BLaER1 (cell line): ENCODE data around the gene HAND1.

ENCODE experiments used
- H3K27ac ChIP-seq: shearing (Covaris generic); formaldehyde crosslinking; 2 replicates; pipeline ENCODE4 v1.8.1; 2022
- H3K27me3 ChIP-seq: shearing (Covaris generic); formaldehyde crosslinking; 2 replicates; pipeline ENCODE4 v1.8.1; 2022
- H3K36me3 ChIP-seq: shearing (Covaris generic); formaldehyde crosslinking; 2 replicates; pipeline ENCODE4 v1.8.1; 2022
- H3K4me1 ChIP-seq: shearing (Covaris generic); formaldehyde crosslinking; 2 replicates; pipeline ENCODE4 v1.8.1; 2022
- H3K4me2 ChIP-seq: shearing (Covaris generic); formaldehyde crosslinking; 2 replicates; pipeline ENCODE4 v1.8.1; 2022
- H3K4me3 ChIP-seq: shearing (Covaris generic); formaldehyde crosslinking; 2 replicates; pipeline ENCODE4 v1.8.1; 2022
- H3K9ac ChIP-seq: shearing (Covaris generic); formaldehyde crosslinking; 2 replicates; pipeline ENCODE4 v1.8.1; 2022
- H3K9me3 ChIP-seq: shearing (Covaris generic); formaldehyde crosslinking; 2 replicates; pipeline ENCODE4 v1.8.1; 2022
- H4K20me1 ChIP-seq: shearing (Covaris generic); formaldehyde crosslinking; 2 replicates; pipeline ENCODE4 v1.8.1; 2022
- Cebpa-rat ChIP-seq: shearing (Covaris generic); IDR thresholded peaks from 2 replicates; pipeline ENCODE4 v1.8.1; 2022

Gene HAND1

DNA sequence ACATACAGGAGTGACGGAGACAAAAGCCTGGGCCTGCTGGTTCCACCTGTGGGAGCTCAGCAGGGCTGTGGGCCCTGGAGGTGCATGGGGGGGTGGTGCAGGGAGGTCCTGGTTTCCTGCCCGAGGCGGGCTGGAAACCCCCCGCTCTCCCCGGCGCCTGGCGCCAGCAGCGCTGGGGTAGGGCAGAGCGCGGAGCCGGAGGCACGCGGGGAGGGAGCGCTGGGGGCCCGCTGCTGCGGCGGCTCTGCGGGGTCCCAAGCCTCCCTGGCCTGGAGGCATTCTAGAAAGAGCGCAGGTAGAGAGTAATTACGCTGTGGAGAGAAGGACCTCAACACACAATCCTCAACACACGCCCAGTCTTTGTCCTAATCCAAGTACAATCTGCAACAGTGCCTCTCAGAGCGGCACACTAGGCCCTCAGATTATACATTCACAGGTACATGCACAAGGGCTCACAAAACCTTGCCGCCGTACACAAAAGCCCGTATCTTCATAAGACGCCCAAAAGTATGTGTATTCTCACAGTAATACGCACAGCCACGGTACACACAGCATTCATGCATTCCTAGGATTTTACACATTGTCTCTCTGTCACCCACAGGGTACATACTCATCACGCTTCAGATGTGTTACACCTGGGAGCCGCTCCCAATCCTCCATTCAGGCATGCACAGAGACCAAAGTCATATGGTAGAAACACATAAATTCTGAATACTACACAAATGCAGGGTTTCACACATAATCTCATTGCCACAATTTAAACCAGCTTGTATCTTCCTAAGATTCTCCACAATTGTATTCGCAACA, 2.1 kb upstream of the HAND1 start:
- Histone ChIP-seq H4K20me1 (peaks cover 84% of the 10 kb centered on the region), H3K4me1 (no peaks in the 10 kb centered on the region), H3K36me3 (no peaks in the 10 kb centered on the region), H3K9ac (no peak overlapping the region), H3K4me3 (no peak overlapping the region), H3K9me3 (peaks cover 78% of the 10 kb centered on the region), H3K4me2 (no peak overlapping the region), H3K27ac (no peak overlapping the region), H3K27me3 (peaks cover 100% of the 10 kb centered on the region)
- TF ChIP-seq Cebpa-rat, result no peak

DNA sequence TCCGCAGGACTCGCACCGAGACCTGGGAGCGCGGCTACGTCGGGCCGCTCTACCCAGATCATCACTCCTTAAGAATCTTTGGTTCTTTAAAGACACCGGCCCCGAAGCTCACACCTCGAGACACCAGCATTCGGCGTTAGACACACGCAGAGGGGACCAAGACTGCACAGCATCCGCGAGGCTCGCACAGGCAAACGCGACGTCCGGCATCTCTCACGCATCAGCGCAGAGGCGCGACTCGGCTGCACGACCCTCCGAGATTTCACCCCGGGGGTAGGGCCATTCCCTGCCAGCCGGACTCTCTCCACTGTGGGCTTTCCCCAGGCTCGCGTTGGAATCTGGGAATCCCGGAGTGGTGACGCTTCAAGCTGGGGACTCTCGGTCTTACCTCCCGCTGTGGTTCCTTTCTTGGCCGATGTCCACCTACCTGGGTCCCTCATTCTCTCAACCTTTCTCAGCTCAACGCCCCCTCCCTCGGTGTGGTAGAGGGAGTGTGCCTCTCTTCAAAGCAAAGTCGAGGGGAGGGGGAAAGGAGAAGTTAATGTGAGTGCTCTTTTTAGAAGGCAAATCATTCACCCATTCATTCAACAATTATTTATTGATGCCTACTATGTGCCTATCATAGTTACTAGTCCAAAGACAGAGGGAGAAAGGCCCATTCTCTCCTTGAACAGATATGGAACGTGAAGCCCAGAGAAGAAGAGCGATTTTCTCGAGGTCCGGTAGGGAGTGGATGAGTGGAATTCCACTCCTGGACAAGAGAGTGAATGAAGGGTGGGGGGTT, 1.3 kb upstream of the HAND1 start:
- no peak overlapping the region for H3K9ac ChIP-seq
- H3K4me2 ChIP-seq, result no peak overlapping the region
- peaks cover 100% of the 10 kb centered on the region for H3K27me3 ChIP-seq
- H3K4me3 ChIP-seq, result no peak overlapping the region
- H3K9me3 ChIP-seq, result peaks cover 71% of the 10 kb centered on the region
- H4K20me1 ChIP-seq, result peaks cover 87% of the 10 kb centered on the region
- no peak for TF ChIP-seq Cebpa-rat
- no peak overlapping the region for H3K27ac ChIP-seq
- H3K4me1 ChIP-seq, result no peaks in the 10 kb centered on the region
- no peaks in the 10 kb centered on the region for H3K36me3 ChIP-seq

DNA sequence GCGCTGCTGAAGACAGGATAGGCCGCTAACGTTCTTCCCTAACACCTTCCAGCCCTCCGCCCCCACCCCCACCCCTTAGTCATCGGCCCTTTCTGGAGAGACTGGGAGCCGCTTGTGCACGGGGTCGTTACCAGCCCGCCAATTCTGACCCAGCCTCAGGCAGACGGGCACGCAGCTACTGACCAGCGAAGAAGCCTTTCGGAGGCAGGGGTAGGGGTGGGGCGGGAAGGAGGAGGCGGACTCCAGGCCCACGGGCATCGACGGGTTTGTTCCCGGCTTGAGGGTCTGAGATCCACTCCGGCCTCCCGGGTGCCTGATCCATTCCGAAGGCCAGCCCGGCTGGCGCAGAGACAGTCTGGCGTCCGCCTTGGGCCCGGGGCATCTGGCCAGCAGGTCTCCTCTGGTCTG, 729 bp upstream of the HAND1 start:
- H3K27ac ChIP-seq, result no peak overlapping the region
- no peaks in the 10 kb centered on the region for H3K4me1 ChIP-seq
- H3K9me3 ChIP-seq, result peaks cover 67% of the 10 kb centered on the region
- H3K36me3 ChIP-seq, result no peaks in the 10 kb centered on the region
- H3K4me2 ChIP-seq, result no peak overlapping the region
- peaks cover 100% of the 10 kb centered on the region for H3K27me3 ChIP-seq
- no peak for TF ChIP-seq Cebpa-rat
- peaks cover 87% of the 10 kb centered on the region for H4K20me1 ChIP-seq
- no peak overlapping the region for H3K4me3 ChIP-seq
- H3K9ac ChIP-seq, result no peak overlapping the region

DNA sequence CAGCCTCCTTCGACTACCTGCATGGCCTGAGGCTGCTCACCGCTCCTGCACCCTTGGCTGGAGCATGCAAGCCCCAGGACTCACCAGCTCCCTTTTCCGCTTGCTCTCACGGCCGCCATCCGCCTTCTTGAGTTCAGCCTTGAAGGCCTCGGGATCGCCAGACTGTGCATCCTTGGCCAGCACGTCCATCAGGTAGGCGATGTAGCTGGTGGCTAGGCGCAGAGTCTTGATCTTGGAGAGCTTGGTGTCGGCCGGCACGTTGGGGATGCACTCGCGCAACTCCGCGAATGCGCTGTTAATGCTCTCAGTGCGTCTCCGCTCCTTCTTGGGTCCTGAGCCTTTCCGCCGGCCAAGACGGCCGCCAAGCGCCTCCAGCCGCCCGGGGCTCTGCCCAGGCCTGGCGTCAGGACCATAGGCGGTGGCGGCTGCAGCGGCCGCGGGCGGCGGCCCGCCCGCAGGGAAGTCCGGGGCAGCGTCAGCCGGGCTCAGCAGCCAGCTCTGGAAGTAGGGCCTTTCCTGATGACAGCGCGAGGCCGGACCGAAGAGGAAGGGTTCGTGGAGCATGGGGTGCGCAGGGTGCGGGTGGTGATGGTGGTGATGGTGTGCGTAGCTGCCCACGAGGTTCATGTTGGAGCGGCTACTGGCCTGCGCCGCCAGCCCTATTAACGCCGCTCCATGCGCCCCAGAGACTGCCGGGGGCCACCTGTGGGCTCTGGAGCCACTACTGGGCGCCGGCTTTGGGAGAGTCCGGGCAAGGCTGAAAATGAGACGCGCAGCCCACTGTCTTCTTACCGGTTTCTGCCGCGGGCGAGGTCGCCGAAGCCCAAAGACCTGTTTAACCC, 424 bp downstream of the HAND1 start:
- no peak overlapping the region for H3K27ac ChIP-seq
- no peak overlapping the region for H3K4me2 ChIP-seq

DNA sequence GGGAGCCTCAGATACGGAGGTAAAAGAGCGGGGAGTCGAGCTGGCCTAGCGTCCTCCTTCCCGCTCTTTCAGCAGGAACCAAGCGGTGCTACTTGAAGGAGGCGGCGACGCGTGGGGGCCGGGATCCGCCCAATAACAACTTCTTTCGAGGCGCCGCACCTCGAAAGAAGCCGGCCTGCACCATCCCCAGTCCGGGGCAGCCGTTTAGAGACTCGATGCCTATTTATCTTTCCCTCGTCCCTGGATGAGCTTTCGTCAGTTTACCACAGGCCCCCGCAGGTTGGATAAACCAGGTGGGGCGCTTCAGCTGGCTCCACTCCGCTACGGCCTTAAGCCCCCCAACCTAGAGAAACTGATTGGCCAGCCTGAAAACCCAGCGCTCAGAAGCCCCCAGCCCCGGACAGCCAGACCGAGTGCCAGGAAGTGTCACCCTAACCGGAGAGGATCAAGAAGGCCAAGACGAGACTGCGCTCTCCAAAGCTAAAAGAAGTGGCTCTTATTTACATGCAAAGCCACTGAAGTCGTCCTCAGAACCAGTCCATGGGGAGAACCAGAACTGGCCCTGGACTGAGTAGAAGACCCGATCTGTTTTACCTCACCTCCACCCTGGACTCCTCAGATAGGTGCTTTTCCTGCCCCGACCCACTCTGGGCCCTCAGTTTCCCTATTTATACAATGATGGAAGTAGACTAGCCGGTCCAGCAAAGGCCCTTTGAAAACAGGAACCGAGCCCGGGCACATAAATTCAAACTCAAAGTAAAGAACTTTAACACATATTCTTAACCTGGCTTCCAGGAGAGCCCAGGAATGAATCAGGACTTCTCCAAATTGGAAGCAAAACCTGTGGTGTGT, 1.4 kb downstream of the HAND1 start:
- no peak for TF ChIP-seq Cebpa-rat
- no peak overlapping the region for H3K4me2 ChIP-seq
- peaks cover 89% of the 10 kb centered on the region for H4K20me1 ChIP-seq
- 0 out of 2 replicates have a peak overlapping the region, but pooled peaks have one; percentile 14 for H3K4me3 ChIP-seq
- no peak overlapping the region for H3K9ac ChIP-seq
- peaks cover 100% of the 10 kb centered on the region for H3K27me3 ChIP-seq
- H3K36me3 ChIP-seq, result no peaks in the 10 kb centered on the region
- no peaks in the 10 kb centered on the region for H3K4me1 ChIP-seq
- no peak overlapping the region for H3K27ac ChIP-seq
- H3K9me3 ChIP-seq, result peaks cover 58% of the 10 kb centered on the region

More for the DNA sequence above, 424 bp downstream of the HAND1 start:
- Histone ChIP-seq H3K36me3 (no peaks in the 10 kb centered on the region), H4K20me1 (peaks cover 87% of the 10 kb centered on the region), H3K4me3 (no peak overlapping the region), H3K4me1 (no peaks in the 10 kb centered on the region), H3K27me3 (peaks cover 100% of the 10 kb centered on the region), H3K9me3 (peaks cover 61% of the 10 kb centered on the region), H3K9ac (no peak overlapping the region)
- no peak for TF ChIP-seq Cebpa-rat

DNA sequence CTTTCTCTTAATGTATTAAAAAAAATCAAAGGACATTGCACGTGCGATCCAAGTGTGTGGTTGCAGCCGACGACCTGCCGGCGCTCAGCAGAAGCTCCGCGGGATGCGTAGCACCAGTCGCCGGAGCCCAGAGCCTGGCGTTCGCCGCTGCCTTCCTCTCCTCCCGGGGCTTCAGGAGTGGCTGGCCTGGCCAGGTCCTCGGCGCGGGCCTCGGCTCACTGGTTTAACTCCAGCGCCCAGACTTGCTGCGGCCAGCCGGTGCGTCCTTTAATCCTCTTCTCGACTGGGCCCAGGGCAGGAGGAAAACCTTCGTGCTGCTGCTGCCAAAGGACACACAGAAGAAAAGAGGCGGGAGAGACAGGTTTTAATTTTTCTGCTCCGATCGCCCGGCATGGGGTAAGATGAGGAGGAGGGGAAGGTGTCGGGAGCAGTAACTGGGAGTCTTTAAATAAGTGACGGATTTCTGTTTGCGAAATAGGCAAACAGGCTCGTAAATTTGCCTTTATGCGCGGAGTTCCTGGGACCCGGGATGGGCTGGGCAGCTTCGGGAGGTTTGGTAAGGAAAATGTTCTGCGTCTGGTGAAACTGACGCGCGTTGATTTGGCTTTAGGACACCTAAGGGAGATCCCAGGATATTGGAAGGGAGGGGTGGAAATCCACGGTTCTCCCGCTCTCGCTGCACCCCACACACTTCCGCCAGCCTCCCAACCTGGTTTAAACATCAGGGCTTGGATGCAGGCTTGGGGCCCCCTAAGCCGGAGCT, 2.3 kb downstream of the HAND1 start:
- H3K9ac ChIP-seq, result no peak overlapping the region
- 0 out of 2 replicates have a peak overlapping the region, but pooled peaks have one; percentile 14 for H3K4me3 ChIP-seq
- no peak overlapping the region for H3K4me2 ChIP-seq
- TF ChIP-seq Cebpa-rat, result no peak
- no peaks in the 10 kb centered on the region for H3K36me3 ChIP-seq
- peaks cover 100% of the 10 kb centered on the region for H3K27me3 ChIP-seq
- no peak overlapping the region for H3K27ac ChIP-seq
- H3K9me3 ChIP-seq, result peaks cover 55% of the 10 kb centered on the region
- peaks cover 81% of the 10 kb centered on the region for H4K20me1 ChIP-seq
- H3K4me1 ChIP-seq, result no peaks in the 10 kb centered on the region

DNA sequence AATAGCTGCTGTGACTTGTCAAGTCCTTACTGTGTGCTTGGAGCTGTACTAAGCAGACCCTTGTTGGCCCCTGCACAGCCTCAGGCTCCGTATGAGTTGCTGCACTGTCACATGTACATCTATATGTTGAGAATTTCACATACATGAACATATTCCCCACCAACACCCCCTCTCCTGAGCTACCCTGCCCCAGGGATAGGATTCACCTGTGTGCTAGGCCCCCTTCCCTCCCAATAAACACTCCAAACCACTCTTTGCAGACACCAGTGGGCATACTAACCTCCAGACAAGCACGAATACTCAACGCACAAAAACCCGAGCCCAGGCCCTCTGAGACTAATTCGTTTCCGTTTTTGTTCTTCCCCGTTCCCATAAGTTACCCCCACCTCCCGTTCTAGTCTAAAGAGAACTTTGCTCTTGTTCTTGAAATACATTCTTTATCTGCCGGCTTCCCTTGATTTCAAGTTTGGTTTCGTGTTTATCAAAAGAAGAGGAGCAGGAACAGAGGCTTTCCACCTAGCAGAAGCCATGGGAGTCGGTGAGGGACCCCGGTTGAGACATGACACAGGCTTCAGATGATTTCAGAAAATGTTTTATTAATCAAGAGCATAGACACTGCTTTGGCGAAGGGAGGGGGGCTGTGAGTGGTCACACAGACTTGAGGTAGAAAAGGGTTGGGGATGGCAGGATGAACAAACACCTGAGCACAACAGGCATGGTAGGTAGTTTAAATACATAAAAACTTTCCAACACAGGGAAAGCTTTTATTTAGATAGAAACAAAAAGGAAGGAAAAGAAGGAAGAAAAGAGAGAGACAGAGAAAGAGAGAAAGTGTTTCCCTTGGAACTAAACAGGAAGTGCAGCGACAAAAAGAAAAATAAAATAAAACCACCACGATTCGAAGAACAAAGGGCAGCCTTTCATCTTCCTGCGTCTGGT, 3.4 kb downstream of the HAND1 start:
- H3K4me2 ChIP-seq, result no peak overlapping the region
- H3K36me3 ChIP-seq, result no peaks in the 10 kb centered on the region
- no peak overlapping the region for H3K27ac ChIP-seq
- H4K20me1 ChIP-seq, result peaks cover 70% of the 10 kb centered on the region
- no peaks in the 10 kb centered on the region for H3K4me1 ChIP-seq
- peaks cover 99% of the 10 kb centered on the region for H3K27me3 ChIP-seq
- H3K9ac ChIP-seq, result no peak overlapping the region
- H3K4me3 ChIP-seq, result no peak overlapping the region
- no peak for TF ChIP-seq Cebpa-rat
- peaks cover 51% of the 10 kb centered on the region for H3K9me3 ChIP-seq
